PC-3 (cell line): ENCODE measurements around the gene MYO1C. TPM values are rescaled to one million over a fixed set of nuclear protein-coding genes. Genes with fewer than 3 reads are reported as not detected.

ENCODE experiments used
- ATAC-seq: fragments of 200-7000 bp; cut with Tn5 transposase; 2 replicates; pipeline ENCODE4 v1.9.1; 2020; ENCODE audit warnings: mild to moderate bottlenecking, moderate library complexity
- BruUV-seq: library from RNA; stranded (reverse); fragments of 400-500 nt; replicated peaks from 2 replicates; lab custom pipeline; 2021; lab: Mats Ljungman, UMichigan
- CTCF ChIA-PET: fragments of 300-600 bp; sonication (Branson Sonifier 250); formaldehyde crosslinking; loops from one replicate; lab custom pipeline; 2022; ENCODE audit warnings: antibody characterized with exemption; lab: Charles Lee
- POLR2A ChIA-PET: fragments of 300-600 bp; sonication (Branson Sonifier 250); formaldehyde crosslinking; loops from one replicate; lab custom pipeline; 2022; ENCODE audit warnings: antibody characterized with exemption; ENCODE audit not compliant: unreplicated experiment; lab: Charles Lee
- DNase-seq: peaks from one replicate; pipeline ENCODE4 v3.0.0-alpha.2; 2015
- H2AFZ ChIP-seq: fragments of 300-600 bp; sonication (generic); 2 replicates; pipeline ENCODE4 v1.6.0; 2016; ENCODE audit warnings: antibody characterized with exemption, low read length
- H3F3A ChIP-seq: fragments of 300-600 bp; sonication (generic); one replicate; pipeline ENCODE4 v1.6.0; 2017; ENCODE audit warnings: antibody characterized with exemption, low read length, control low read depth, mild to moderate bottlenecking; ENCODE audit not compliant: unreplicated experiment
- H3K27ac ChIP-seq: fragments of 300-600 bp; sonication (generic); 2 replicates; pipeline ENCODE4 v1.5.1; 2016; ENCODE audit warnings: mild to moderate bottlenecking, low read length
- H3K27me3 ChIP-seq: fragments of 300-600 bp; sonication (generic); 2 replicates; pipeline ENCODE4 v1.6.1; 2016; ENCODE audit warnings: low read length, mixed read lengths
- H3K36me3 ChIP-seq: fragments of 300-600 bp; sonication (generic); 2 replicates; pipeline ENCODE4 v1.6.1; 2016; ENCODE audit warnings: low read depth, mixed run types, low read length, mixed read lengths
- H3K4me1 ChIP-seq: fragments of 300-600 bp; sonication (generic); 2 replicates; pipeline ENCODE4 v1.5.1; 2016; ENCODE audit warnings: low read length; ENCODE audit not compliant: insufficient read depth
- H3K4me2 ChIP-seq: fragments of 300-600 bp; sonication (generic); 2 replicates; pipeline ENCODE4 v1.6.0; 2016; ENCODE audit warnings: low read length
- H3K4me3 ChIP-seq: fragments of 300-600 bp; sonication (generic); 2 replicates; pipeline ENCODE4 v1.5.1; 2016; ENCODE audit warnings: mild to moderate bottlenecking, low read length, mixed read lengths
- H3K79me2 ChIP-seq: fragments of 300-600 bp; sonication (generic); 2 replicates; pipeline ENCODE4 v1.6.1; 2017; ENCODE audit warnings: low read length, mixed read lengths
- H3K9ac ChIP-seq: fragments of 300-600 bp; sonication (generic); 2 replicates; pipeline ENCODE4 v1.6.0; 2016; ENCODE audit warnings: mild to moderate bottlenecking, low read length
- H3K9me2 ChIP-seq: fragments of 300-600 bp; sonication (generic); replicated peaks from 2 replicates; pipeline ENCODE4 v1.6.1; 2016; ENCODE audit warnings: mixed run types, low read length, mixed read lengths
- H3K9me3 ChIP-seq: fragments of 300-600 bp; sonication (generic); 2 replicates; pipeline ENCODE4 v1.6.1; 2016; ENCODE audit warnings: low read length, mixed read lengths
- H4K20me1 ChIP-seq: fragments of 300-600 bp; sonication (generic); 2 replicates; pipeline ENCODE4 v1.6.1; 2016; ENCODE audit warnings: low read length, mixed read lengths
- EZH2 ChIP-seq: fragments of 300-600 bp; sonication (generic); IDR thresholded peaks from one replicate; pipeline ENCODE4 v1.6.1; 2017; ENCODE audit warnings: antibody characterized with exemption, mild to moderate bottlenecking, low read length; ENCODE audit not compliant: unreplicated experiment
- EZH2phosphoT487 ChIP-seq: fragments of 300-600 bp; sonication (generic); IDR thresholded peaks from 2 replicates; pipeline ENCODE4 v1.6.1; 2018; ENCODE audit warnings: mild to moderate bottlenecking, antibody characterized with exemption, low read length, borderline replicate concordance
- intact Hi-C: fragments of 100-400 bp; cut with micrococcal nuclease; formaldehyde crosslinking; loops from 2 replicates; pipeline ENCODE4 v1.9.0; 2023
- total RNA-seq: library from RNA; depleted of rRNA; stranded (reverse); fragments of >200 nt; gene quantifications from 2 replicates; pipeline ENCODE4 v1.2.3, GENCODE V29; 2014
- TF ChIP-seq, protein P1 (sequence below): fragments of 300-600 bp; sonication (generic); conservative IDR thresholded peaks from 2 replicates; pipeline ENCODE4 v1.5.1; 2017; ENCODE audit warnings: antibody characterized with exemption, low read depth, mild to moderate bottlenecking, low read length

MYO1C gene
- total RNA-seq, 1 experiment from 2014 or later: 76.4 TPM

DNA sequence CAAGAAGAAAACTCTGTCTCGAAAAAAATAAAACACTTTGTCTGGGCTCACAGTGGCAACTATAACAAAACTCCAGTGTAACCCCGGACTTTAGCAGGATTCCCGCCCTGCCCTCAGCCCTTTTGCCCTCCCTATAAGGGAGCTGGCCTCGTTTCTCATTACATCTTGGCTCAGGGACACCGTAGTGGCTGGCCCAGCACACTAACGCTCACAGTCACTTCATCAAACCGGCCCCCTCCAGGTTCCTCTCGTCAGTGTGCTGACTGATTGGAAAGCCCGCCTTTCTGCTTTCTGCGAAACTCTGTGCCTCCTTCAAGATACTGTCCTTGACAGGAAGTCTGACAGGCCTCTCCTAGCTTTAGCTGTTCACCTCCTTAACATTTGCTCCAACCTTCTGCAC lies 11.2 kb upstream of the MYO1C start:
- no peak overlapping the region for H3K27ac ChIP-seq
- ChIA-PET POLR2A (no interaction called here), CTCF (no interaction called here)
- BruUV-seq: no TSS peak
- no peak overlapping the region for H3K4me3 ChIP-seq
- H3F3A ChIP-seq: no peaks in the 10 kb centered on the region
- no peak overlapping the region for H3K4me2 ChIP-seq
- H3K9me3 ChIP-seq: no peaks in the 10 kb centered on the region
- intact Hi-C loops: no loop called here
- TF ChIP-seq, protein P1, sequence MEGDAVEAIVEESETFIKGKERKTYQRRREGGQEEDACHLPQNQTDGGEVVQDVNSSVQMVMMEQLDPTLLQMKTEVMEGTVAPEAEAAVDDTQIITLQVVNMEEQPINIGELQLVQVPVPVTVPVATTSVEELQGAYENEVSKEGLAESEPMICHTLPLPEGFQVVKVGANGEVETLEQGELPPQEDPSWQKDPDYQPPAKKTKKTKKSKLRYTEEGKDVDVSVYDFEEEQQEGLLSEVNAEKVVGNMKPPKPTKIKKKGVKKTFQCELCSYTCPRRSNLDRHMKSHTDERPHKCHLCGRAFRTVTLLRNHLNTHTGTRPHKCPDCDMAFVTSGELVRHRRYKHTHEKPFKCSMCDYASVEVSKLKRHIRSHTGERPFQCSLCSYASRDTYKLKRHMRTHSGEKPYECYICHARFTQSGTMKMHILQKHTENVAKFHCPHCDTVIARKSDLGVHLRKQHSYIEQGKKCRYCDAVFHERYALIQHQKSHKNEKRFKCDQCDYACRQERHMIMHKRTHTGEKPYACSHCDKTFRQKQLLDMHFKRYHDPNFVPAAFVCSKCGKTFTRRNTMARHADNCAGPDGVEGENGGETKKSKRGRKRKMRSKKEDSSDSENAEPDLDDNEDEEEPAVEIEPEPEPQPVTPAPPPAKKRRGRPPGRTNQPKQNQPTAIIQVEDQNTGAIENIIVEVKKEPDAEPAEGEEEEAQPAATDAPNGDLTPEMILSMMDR: no peak
- no peak for TF ChIP-seq EZH2
- TF ChIP-seq EZH2phosphoT487: no peak
- no peaks in the 10 kb centered on the region for H3K79me2 ChIP-seq
- ATAC-seq (no peak), DNase-seq (no peak)
- H3K27me3 ChIP-seq: no peaks in the 10 kb centered on the region
- H3K4me1 ChIP-seq: no peaks in the 10 kb centered on the region
- no peaks in the 10 kb centered on the region for H3K9me2 ChIP-seq
- no peak overlapping the region for H3K9ac ChIP-seq
- no peaks in the 10 kb centered on the region for H4K20me1 ChIP-seq
- H2AFZ ChIP-seq: no peak overlapping the region
- H3K36me3 ChIP-seq: no peaks in the 10 kb centered on the region

DNA sequence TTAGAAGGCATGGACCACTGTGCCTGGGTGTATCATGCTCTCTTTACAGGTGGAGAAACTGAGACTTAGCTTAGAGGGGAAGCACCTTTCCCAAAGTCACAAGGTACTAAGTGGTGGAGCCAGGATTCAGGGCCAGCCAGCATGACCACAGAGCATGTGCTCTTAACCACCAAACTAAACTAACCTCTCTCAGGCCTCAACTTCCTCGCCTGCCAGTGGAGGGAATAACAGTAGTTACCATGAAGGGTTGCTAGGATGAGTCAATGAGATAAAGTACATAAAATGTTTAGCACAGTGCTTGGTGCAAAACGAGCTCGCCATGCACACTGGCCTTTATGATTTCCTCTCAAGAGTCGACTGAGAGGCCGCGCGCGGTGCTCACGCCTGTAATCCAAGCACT lies 6.4 kb upstream of the MYO1C start:
- intact Hi-C loops: no loop called here
- no peaks in the 10 kb centered on the region for H3F3A ChIP-seq
- H3K9me2 ChIP-seq: no peaks in the 10 kb centered on the region
- no TSS peak for BruUV-seq
- H3K4me3 ChIP-seq: no peak overlapping the region
- H2AFZ ChIP-seq: no peak overlapping the region
- no peaks in the 10 kb centered on the region for H4K20me1 ChIP-seq
- TF ChIP-seq, protein P1: no peak
- TF ChIP-seq EZH2: no peak
- no peaks in the 10 kb centered on the region for H3K4me1 ChIP-seq
- no peak overlapping the region for H3K27ac ChIP-seq
- H3K27me3 ChIP-seq: no peaks in the 10 kb centered on the region
- no peaks in the 10 kb centered on the region for H3K9me3 ChIP-seq
- no peak overlapping the region for H3K4me2 ChIP-seq
- H3K79me2 ChIP-seq: no peaks in the 10 kb centered on the region
- POLR2A ChIA-PET: interaction anchor here (1.7 kb wide), 1 partner anchor 18 kb away, joined by 4 read pairs; the partner anchor contains the start of gene INPP5K
- no peak overlapping the region for H3K9ac ChIP-seq
- no peak for DNase-seq
- CTCF ChIA-PET: no interaction called here
- no peak; the same call in 1 of the 2 replicates for ATAC-seq
- H3K36me3 ChIP-seq: no peaks in the 10 kb centered on the region

DNA sequence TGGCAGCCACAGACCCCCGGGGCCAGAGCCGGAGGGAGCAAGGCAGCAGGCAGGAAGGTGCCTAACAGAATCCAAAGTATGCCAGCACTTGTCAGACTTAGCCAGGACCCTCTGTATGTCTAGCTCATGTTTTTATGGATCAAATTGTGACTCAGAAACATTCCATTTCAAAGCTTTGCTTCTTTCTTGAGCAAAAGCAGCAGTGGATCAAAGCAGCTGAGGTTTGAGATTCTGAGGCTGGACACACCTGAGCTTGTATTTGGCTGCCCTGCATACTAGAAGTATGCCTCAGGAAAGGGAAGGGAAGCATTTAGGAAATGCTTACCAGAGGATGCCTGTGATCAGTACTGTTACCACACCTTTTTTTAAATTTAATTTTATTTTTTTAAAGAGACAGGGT lies 5.7 kb upstream of the MYO1C start:
- no peak for TF ChIP-seq EZH2
- TF ChIP-seq EZH2phosphoT487: no peak
- TF ChIP-seq, protein P1: no peak
- POLR2A ChIA-PET: interaction anchor here (1.7 kb wide), 1 partner anchor 18 kb away, joined by 4 read pairs; the partner anchor contains the start of gene INPP5K

More for the DNA sequence above, 5.7 kb upstream of the MYO1C start:
- Histone ChIP-seq H3K4me1 (no peaks in the 10 kb centered on the region), H3K9me3 (no peaks in the 10 kb centered on the region), H4K20me1 (no peaks in the 10 kb centered on the region), H3K79me2 (no peaks in the 10 kb centered on the region), H3K36me3 (no peaks in the 10 kb centered on the region), H3K4me2 (no peak overlapping the region), H3F3A (no peaks in the 10 kb centered on the region), H3K27me3 (no peaks in the 10 kb centered on the region), H3K27ac (no peak overlapping the region), H2AFZ (no peak overlapping the region), H3K9me2 (no peaks in the 10 kb centered on the region), H3K9ac (no peak overlapping the region), H3K4me3 (no peak overlapping the region)
- no peak for DNase-seq
- ATAC-seq: no peak
- CTCF ChIA-PET: no interaction called here
- BruUV-seq: no TSS peak
- intact Hi-C loops: no loop called here
